ENCODE measurements around the gene GLIPR1L2. TPM values are rescaled to one million over a fixed set of nuclear protein-coding genes. Genes with fewer than 3 reads are reported as not detected.

GLIPR1L2 gene
- total RNA-seq, 6 experiments from 2014 or later = 0.24 to 1.0 (median 0.32) TPM

DNA sequence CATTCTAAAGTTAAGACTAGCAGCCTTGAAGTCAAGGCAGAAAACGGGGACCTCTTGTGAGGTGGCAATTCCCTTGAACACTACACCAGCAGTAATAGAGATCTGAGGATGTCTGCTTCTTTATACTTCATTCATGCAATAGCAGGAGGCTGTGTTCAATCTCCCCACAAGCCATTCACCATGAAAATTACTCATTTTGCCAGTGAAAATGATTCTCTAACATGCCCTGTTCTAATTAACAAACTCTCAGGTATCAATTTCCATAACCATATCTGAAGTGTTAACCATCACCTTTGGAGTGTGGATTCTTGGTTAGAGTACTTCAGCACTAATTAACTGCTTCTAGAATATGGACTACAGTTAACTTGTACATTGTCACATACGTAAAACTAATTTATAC, 86.2 kb downstream of the GLIPR1L2 start:
- no peaks in the 10 kb centered on the region for H3K9me3 ChIP-seq
- H3K27ac ChIP-seq = no peak overlapping the region
- no peaks in the 10 kb centered on the region for H3K27me3 ChIP-seq
- H3K4me1 ChIP-seq = no peaks in the 10 kb centered on the region
- DNase-seq (no peak), ATAC-seq (no peak)
- no peak overlapping the region for H3K4me3 ChIP-seq
- 77% methylated on average over 2 of the region's 2 CpGs for WGBS (ENCODE audit: insufficient coverage, low coverage, low lambda C conversion rate, missing lambda C conversion rate)
- no peaks in the 10 kb centered on the region for H3K36me3 ChIP-seq
- TF ChIP-seq POLR2A (IDR thresholded peaks at IDR 0.05) = no peak
- TF ChIP-seq, protein P1, sequence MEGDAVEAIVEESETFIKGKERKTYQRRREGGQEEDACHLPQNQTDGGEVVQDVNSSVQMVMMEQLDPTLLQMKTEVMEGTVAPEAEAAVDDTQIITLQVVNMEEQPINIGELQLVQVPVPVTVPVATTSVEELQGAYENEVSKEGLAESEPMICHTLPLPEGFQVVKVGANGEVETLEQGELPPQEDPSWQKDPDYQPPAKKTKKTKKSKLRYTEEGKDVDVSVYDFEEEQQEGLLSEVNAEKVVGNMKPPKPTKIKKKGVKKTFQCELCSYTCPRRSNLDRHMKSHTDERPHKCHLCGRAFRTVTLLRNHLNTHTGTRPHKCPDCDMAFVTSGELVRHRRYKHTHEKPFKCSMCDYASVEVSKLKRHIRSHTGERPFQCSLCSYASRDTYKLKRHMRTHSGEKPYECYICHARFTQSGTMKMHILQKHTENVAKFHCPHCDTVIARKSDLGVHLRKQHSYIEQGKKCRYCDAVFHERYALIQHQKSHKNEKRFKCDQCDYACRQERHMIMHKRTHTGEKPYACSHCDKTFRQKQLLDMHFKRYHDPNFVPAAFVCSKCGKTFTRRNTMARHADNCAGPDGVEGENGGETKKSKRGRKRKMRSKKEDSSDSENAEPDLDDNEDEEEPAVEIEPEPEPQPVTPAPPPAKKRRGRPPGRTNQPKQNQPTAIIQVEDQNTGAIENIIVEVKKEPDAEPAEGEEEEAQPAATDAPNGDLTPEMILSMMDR (IDR thresholded peaks at IDR 0.05) = no peak
- intact Hi-C loops (cut with DNase I) = no loop called here

DNA sequence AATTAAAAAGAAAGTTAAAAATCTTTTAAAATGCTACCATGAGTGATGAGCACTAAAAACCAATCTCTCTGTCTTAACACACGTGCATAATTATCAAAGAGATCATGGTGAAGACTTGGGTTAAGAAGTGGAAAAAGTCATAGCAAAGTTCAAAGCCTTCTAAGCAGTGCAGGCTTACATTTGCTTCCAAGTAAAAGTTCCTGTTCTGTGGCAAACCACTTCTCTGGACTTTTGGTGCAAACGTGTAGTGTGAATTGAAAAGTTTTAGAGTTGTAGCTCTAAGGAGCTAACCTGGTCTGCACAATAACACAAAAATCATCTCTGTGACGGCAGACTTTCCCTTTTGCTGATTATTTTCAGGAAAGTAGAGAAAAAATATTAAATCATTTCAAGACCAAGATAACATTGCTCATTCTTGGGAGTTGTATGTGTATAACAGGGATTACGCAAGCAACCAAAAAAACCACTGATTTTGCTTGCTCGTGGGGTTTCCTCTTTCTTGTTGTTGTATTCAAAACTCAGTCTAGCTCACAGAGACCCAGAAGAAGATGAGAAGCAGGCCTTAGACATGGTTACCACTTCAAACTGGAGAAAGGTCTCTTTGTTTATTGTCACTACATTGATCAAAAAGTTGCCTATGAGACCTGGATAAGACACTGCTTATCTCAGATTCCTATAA, 87.4 kb downstream of the GLIPR1L2 start:
- TF ChIP-seq, protein P1 (IDR thresholded peaks at IDR 0.05) = no peak
- no peak for TF ChIP-seq POLR2A (IDR thresholded peaks at IDR 0.05)
- Histone ChIP-seq H3K27ac (no peak overlapping the region), H3K4me3 (no peak overlapping the region), H3K36me3 (no peaks in the 10 kb centered on the region), H3K4me1 (no peaks in the 10 kb centered on the region), H3K9me3 (no peaks in the 10 kb centered on the region), H3K27me3 (no peaks in the 10 kb centered on the region)
- WGBS (ENCODE audit: insufficient coverage, low coverage, low lambda C conversion rate, missing lambda C conversion rate) = 43% methylated on average over 5 of the region's 5 CpGs
- DNase-seq (no peak), ATAC-seq (peak in 3 of 4 donors; percentile 12 to 42 (median 18))
- intact Hi-C loops (cut with DNase I) = no loop called here

DNA sequence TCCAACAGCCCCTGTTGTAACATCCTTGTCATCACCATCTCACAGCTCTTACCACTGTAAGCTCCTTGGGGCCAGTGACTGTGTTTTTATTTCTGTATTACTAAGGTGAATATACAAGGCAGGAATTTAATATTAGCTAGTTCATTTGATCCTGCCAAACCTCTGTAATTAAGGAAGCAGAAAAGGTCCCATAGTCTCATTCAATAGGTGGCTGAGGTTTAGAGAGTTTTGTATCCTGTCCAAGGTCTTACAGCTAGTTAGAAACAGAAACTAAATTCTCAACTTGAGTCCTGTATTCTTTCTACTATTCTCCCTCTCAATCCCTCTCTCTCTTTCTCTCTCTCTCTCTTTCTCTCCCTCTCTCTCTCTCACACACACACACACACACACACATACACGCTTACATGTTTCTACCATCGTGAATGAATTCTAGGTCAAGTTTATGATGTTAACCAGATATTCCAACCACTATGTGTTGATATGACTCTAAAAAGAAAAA, 89.1 kb downstream of the GLIPR1L2 start:
- DNase-seq (no peak), ATAC-seq (peak; percentile 49 to 63 (median 52))
- Histone ChIP-seq H3K27me3 (no peaks in the 10 kb centered on the region), H3K4me3 (peak overlapping the region in 2 of 3 donors; percentile 17), H3K27ac (peak overlapping the region; percentile 22 to 75 (median 42)), H3K4me1 (no peaks in the 10 kb centered on the region), H3K9me3 (no peaks in the 10 kb centered on the region), H3K36me3 (no peaks in the 10 kb centered on the region)
- intact Hi-C loops (cut with DNase I) = no loop called here
- WGBS (ENCODE audit: insufficient coverage, low coverage, low lambda C conversion rate, missing lambda C conversion rate) = 51% methylated on average over 2 of the region's 2 CpGs
- TF ChIP-seq, protein P1 (IDR thresholded peaks at IDR 0.05) = no peak
- TF ChIP-seq POLR2A (IDR thresholded peaks at IDR 0.05) = no peak

DNA sequence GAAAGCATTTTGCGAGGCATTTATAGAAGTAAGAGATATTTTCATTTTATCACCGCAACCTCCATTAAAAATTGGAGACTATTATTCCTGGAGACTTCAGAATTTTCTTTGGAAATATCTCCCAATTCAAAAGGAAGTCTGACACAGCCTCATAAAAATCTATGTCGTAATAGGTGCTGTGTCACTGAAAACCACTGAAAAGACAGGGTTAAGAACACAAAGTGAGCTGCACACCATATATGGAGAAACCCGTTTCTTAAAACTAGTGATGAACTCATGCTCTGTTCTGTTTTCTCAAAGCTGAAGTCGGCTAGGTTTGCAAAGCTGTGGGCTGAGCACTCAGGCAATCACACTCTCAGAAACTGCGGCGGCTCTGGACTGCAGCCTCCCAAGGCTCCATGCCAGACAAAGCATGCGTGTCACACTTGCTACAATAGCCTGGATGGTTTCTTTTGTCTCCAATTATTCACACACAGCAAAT, 89.6 kb downstream of the GLIPR1L2 start, which contains the start of gene GLIPR1:
Gene GLIPR1, plus strand, starts transcription at position 287 of the 481 bp plus-strand sequence. Its CDS starts 126 bp downstream, at position 413.
- DNase-seq (peak; percentile 50 to 69 (median 65)), ATAC-seq (peak; percentile 82 to 85 (median 84))
- Histone ChIP-seq H3K4me1 (no peaks in the 10 kb centered on the region), H3K36me3 (no peaks in the 10 kb centered on the region), H3K27me3 (no peaks in the 10 kb centered on the region), H3K9me3 (no peaks in the 10 kb centered on the region), H3K4me3 (peak within 1 kb of the TSS; percentile 17 to 31 (median 17)), H3K27ac (peak within 1 kb of the TSS; percentile 22 to 75 (median 42))
- intact Hi-C loops (cut with DNase I) = no loop called here
- 27% methylated on average over 8 of the region's 8 CpGs for WGBS (ENCODE audit: insufficient coverage, low coverage, low lambda C conversion rate, missing lambda C conversion rate)
- TF ChIP-seq POLR2A (IDR thresholded peaks at IDR 0.05) = peak; percentile 37
- TF ChIP-seq, protein P1 (IDR thresholded peaks at IDR 0.05) = no peak
